ENCODE measurements around the gene OLA1.

OLA1 gene

GRCh38 chr2:174135981-174136380 lies 112.4 kb downstream of the OLA1 start:
- Histone ChIP-seq H3K9me3 (ENCODE audit: insufficient read depth, low read length) (no peaks in the 10 kb centered on the region), H3F3A (ENCODE audit: insufficient read depth) (no peaks in the 10 kb centered on the region), H3K9ac (ENCODE audit: low read length) (no peak overlapping the region), H4K20me1 (ENCODE audit: low read depth, low read length) (no peaks in the 10 kb centered on the region), H3K79me2 (ENCODE audit: insufficient read depth, low read length) (no peaks in the 10 kb centered on the region), H3K36me3 (ENCODE audit: low read length) (no peaks in the 10 kb centered on the region; the same call in 1 of the 2 replicates), H3K4me2 (ENCODE audit: low read depth, low read length, poor library complexity, severe bottlenecking) (no peak overlapping the region), H2AFZ (ENCODE audit: low read depth, low read length, severe bottlenecking) (no peak overlapping the region), H3K9me2 (replicated peaks; ENCODE audit: insufficient read depth, low read length) (no peaks in the 10 kb centered on the region), H3K4me3 (ENCODE audit: insufficient read depth, low read length, poor library complexity, severe bottlenecking) (no peak overlapping the region), H3K27me3 (ENCODE audit: low read length) (no peaks in the 10 kb centered on the region), H3K27ac (ENCODE audit: low read depth, low read length) (no peak overlapping the region)
- no peak for TF ChIP-seq CTCF (IDR thresholded peaks at IDR 0.05; ENCODE audit: insufficient read depth, low read length, poor library complexity, severe bottlenecking)
- no peak for TF ChIP-seq EZH2phosphoT487 (conservative IDR thresholded peaks at IDR 0.05; ENCODE audit: low read length)

- no peaks in the 10 kb centered on the region for H3K9me2 ChIP-seq (replicated peaks; ENCODE audit: insufficient read depth, low read length)
- no peaks in the 10 kb centered on the region for H3K27me3 ChIP-seq (ENCODE audit: low read length)
- no peaks in the 10 kb centered on the region for H4K20me1 ChIP-seq (ENCODE audit: low read depth, low read length)
- peaks cover 3% of the 10 kb centered on the region; the same call in 1 of the 2 replicates for H3K36me3 ChIP-seq (ENCODE audit: low read length)
- no peak overlapping the region for H3K4me2 ChIP-seq (ENCODE audit: low read depth, low read length, poor library complexity, severe bottlenecking)
- no peak overlapping the region for H2AFZ ChIP-seq (ENCODE audit: low read depth, low read length, severe bottlenecking)
- no peak overlapping the region for H3K9ac ChIP-seq (ENCODE audit: low read length)
- TF ChIP-seq EZH2phosphoT487 (conservative IDR thresholded peaks at IDR 0.05; ENCODE audit: low read length) (no peak), CTCF (IDR thresholded peaks at IDR 0.05; ENCODE audit: insufficient read depth, low read length, poor library complexity, severe bottlenecking) (no peak)
- no peaks in the 10 kb centered on the region for H3K9me3 ChIP-seq (ENCODE audit: insufficient read depth, low read length)
- H3F3A ChIP-seq (ENCODE audit: insufficient read depth), result peaks cover 9% of the 10 kb centered on the region
- no peak overlapping the region for H3K4me3 ChIP-seq (ENCODE audit: insufficient read depth, low read length, poor library complexity, severe bottlenecking)
- no peak overlapping the region for H3K27ac ChIP-seq (ENCODE audit: low read depth, low read length)
- H3K79me2 ChIP-seq (ENCODE audit: insufficient read depth, low read length), result no peaks in the 10 kb centered on the region
Measured at GRCh38 chr2:174125090-174125489, 123.2 kb downstream of the OLA1 start.

- H3K27me3 ChIP-seq (ENCODE audit: low read length), result no peaks in the 10 kb centered on the region
- no peaks in the 10 kb centered on the region for H3K9me3 ChIP-seq (ENCODE audit: insufficient read depth, low read length)
- no peak overlapping the region for H3K27ac ChIP-seq (ENCODE audit: low read depth, low read length)
- H3K36me3 ChIP-seq (ENCODE audit: low read length), result peaks cover 3% of the 10 kb centered on the region; the same call in 1 of the 2 replicates
- no peaks in the 10 kb centered on the region for H3K79me2 ChIP-seq (ENCODE audit: insufficient read depth, low read length)
- no peak overlapping the region for H3K4me2 ChIP-seq (ENCODE audit: low read depth, low read length, poor library complexity, severe bottlenecking)
- H3K4me3 ChIP-seq (ENCODE audit: insufficient read depth, low read length, poor library complexity, severe bottlenecking), result no peak overlapping the region
- no peaks in the 10 kb centered on the region for H4K20me1 ChIP-seq (ENCODE audit: low read depth, low read length)
- TF ChIP-seq EZH2phosphoT487 (conservative IDR thresholded peaks at IDR 0.05; ENCODE audit: low read length), result no peak
- no peak for TF ChIP-seq CTCF (IDR thresholded peaks at IDR 0.05; ENCODE audit: insufficient read depth, low read length, poor library complexity, severe bottlenecking)
- no peak overlapping the region for H3K9ac ChIP-seq (ENCODE audit: low read length)
- H2AFZ ChIP-seq (ENCODE audit: low read depth, low read length, severe bottlenecking), result no peak overlapping the region
- no peaks in the 10 kb centered on the region for H3K9me2 ChIP-seq (replicated peaks; ENCODE audit: insufficient read depth, low read length)
- peaks cover 9% of the 10 kb centered on the region for H3F3A ChIP-seq (ENCODE audit: insufficient read depth)
Measured at GRCh38 chr2:174124181-174124580, 124.2 kb downstream of the OLA1 start.
